GM12878 (cell line): ENCODE data around the gene KLF18.

Source experiments
- CREB1 ChIP-seq: IDR thresholded peaks from 2 replicates; pipeline ENCODE4 v1.6.1; 2012; ENCODE audit warnings: low read depth, mild to moderate bottlenecking, inconsistent platforms
- JUNB ChIP-seq: IDR thresholded peaks from 2 replicates; pipeline ENCODE4 v1.6.1; 2016; ENCODE audit warnings: antibody characterized with exemption, mild to moderate bottlenecking
- NFXL1 ChIP-seq: fragments of 450-650 bp; IDR thresholded peaks from 2 replicates; pipeline ENCODE4 v1.6.1; 2017; ENCODE audit warnings: antibody characterized with exemption, mild to moderate bottlenecking, borderline replicate concordance
- POLR2A ChIP-seq: IDR thresholded peaks from 2 replicates; pipeline ENCODE4 v1.6.1; 2011; ENCODE audit warnings: low read depth, mild to moderate bottlenecking, low read length
- RAD21 ChIP-seq: IDR thresholded peaks from 2 replicates; pipeline ENCODE4 v1.6.1; 2011; ENCODE audit warnings: mild to moderate bottlenecking, low read depth, low read length, moderate library complexity; ENCODE audit not compliant: insufficient read depth
- TF ChIP-seq, protein P1 (sequence below): IDR thresholded peaks from 2 replicates; pipeline ENCODE4 v1.6.1; 2012; ENCODE audit warnings: low read depth, low read length, improper control_type of control experiment
- TF ChIP-seq, protein P2 (sequence below): IDR thresholded peaks from 2 replicates; pipeline ENCODE4 v1.6.1; 2012; ENCODE audit warnings: mild to moderate bottlenecking, low read depth, low read length
- TF ChIP-seq, protein P3 (sequence below), 3 experiments: IDR thresholded peaks in 2 of 3; conservative IDR thresholded peaks in 1 of 3; 2 replicates each; pipeline ENCODE4 v1.5.1; 2011; ENCODE audit warnings: low read depth in 3 of 3, low read length in 3 of 3, mild to moderate bottlenecking in 3 of 3, control low read depth in 2 of 3, moderate library complexity in 2 of 3, inconsistent platforms in 1 of 3, mixed read lengths in 1 of 3; ENCODE audit not compliant: control insufficient read depth in 2 of 3, insufficient read depth in 1 of 3; ENCODE audit errors: extremely low read depth in 1 of 3

DNA sequence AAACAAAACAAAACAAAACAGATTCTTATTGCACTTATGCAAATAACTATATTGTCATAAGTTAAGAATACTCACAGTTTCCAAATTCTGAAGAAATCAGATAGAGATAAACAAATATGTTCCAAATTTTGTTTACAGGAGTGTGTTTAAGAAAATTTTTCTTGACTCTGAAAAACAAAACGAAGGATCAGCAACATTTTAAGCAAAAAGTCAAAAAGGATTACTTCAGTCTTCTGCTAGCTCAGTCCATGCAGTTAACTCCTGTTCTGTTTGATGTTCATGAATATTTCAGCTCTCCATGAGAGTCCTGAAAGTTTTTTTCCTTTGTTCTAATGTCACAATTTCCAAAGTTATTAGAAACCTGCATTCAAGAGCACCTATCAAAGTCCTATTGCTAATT, 33.2 kb upstream of the KLF18 start:
- TF ChIP-seq, protein P1, sequence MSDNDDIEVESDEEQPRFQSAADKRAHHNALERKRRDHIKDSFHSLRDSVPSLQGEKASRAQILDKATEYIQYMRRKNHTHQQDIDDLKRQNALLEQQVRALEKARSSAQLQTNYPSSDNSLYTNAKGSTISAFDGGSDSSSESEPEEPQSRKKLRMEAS, result no peak
- TF ChIP-seq JUNB (no peak), NFXL1 (no peak), CREB1 (no peak), RAD21 (no peak), POLR2A (no peak)
- TF ChIP-seq, protein P2, sequence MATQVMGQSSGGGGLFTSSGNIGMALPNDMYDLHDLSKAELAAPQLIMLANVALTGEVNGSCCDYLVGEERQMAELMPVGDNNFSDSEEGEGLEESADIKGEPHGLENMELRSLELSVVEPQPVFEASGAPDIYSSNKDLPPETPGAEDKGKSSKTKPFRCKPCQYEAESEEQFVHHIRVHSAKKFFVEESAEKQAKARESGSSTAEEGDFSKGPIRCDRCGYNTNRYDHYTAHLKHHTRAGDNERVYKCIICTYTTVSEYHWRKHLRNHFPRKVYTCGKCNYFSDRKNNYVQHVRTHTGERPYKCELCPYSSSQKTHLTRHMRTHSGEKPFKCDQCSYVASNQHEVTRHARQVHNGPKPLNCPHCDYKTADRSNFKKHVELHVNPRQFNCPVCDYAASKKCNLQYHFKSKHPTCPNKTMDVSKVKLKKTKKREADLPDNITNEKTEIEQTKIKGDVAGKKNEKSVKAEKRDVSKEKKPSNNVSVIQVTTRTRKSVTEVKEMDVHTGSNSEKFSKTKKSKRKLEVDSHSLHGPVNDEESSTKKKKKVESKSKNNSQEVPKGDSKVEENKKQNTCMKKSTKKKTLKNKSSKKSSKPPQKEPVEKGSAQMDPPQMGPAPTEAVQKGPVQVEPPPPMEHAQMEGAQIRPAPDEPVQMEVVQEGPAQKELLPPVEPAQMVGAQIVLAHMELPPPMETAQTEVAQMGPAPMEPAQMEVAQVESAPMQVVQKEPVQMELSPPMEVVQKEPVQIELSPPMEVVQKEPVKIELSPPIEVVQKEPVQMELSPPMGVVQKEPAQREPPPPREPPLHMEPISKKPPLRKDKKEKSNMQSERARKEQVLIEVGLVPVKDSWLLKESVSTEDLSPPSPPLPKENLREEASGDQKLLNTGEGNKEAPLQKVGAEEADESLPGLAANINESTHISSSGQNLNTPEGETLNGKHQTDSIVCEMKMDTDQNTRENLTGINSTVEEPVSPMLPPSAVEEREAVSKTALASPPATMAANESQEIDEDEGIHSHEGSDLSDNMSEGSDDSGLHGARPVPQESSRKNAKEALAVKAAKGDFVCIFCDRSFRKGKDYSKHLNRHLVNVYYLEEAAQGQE, result no peak
- TF ChIP-seq, protein P3, sequence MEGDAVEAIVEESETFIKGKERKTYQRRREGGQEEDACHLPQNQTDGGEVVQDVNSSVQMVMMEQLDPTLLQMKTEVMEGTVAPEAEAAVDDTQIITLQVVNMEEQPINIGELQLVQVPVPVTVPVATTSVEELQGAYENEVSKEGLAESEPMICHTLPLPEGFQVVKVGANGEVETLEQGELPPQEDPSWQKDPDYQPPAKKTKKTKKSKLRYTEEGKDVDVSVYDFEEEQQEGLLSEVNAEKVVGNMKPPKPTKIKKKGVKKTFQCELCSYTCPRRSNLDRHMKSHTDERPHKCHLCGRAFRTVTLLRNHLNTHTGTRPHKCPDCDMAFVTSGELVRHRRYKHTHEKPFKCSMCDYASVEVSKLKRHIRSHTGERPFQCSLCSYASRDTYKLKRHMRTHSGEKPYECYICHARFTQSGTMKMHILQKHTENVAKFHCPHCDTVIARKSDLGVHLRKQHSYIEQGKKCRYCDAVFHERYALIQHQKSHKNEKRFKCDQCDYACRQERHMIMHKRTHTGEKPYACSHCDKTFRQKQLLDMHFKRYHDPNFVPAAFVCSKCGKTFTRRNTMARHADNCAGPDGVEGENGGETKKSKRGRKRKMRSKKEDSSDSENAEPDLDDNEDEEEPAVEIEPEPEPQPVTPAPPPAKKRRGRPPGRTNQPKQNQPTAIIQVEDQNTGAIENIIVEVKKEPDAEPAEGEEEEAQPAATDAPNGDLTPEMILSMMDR (IDR thresholded peaks at IDR 0.05 in 2 of 3, conservative IDR thresholded peaks at IDR 0.05 in 1 of 3; ENCODE audit: control insufficient read depth in 2 of 3, extremely low read depth in 1 of 3, insufficient read depth in 1 of 3, low read depth in 3 of 3, low read length in 3 of 3), result no peak
